GM18508 (cell line): ENCODE results near the gene SLFNL1.

Source experiments
- ATAC-seq: cut with Tn5 transposase; IDR thresholded peaks from one replicate; pipeline ENCODE4 v1.9.1; 2021; ENCODE audit warnings: moderate number of reproducible peaks; ENCODE audit not compliant: insufficient read depth, unreplicated experiment

The SLFNL1 gene

DNA sequence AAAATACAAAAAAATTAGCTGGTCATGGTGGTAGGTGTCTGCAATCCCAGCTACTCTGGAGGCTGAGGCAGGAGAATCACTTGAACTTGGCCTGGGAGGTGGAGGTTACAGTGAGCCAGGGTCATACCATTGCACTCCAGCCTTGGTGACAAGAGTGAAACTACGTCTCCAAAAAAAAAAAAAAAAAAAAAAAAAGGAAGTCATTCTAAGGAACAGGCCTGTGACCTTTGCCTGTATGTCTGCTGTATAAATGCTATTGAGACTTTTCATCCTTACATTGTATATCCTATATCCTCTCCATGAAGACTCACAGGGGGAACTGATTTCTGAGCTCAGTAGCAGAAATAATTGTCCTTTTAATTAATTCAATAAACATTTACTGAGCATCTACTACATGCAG is 49.6 kb downstream of the SLFNL1 start:
- no peak for ATAC-seq

DNA sequence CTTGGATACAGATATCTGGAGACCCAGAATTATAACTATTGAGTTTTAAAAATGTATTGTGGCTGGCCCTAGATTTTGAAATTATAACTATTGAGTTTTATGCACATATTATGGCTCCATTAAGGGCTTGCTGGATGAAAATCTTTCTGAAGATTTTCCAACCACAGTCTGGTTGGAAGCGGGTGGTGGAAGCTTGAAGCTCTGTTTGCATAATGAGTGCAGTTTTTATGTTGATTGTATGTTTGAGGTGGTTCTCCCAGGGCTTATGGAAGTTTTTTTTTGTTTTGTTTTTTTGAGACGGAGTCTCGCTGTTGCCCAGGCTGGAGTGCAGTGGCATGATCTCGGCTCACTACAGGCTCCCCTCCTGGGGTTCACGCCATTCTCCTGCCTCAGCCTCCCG is 52.1 kb downstream of the SLFNL1 start:
- no peak for ATAC-seq

DNA sequence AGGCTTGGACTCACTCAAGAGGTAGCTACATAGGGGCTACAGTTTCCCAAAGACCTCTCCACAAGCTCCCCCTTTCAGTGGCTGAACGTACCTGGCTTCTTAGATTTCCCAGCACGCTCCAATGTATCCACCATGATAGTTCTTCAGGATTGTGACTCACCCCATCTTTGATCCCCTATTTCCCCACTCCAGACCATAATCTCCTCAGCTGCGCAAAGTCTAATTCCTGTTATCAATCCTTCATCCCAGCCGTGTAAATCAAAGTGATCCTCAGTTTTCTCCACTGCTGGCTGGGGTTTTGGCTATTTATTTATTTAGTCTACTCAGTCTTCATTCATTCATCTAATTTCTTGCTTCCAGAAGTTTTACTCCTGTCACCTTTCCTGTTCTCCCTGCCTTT is 55.1 kb downstream of the SLFNL1 start:
- ATAC-seq, result no peak
